GM12878 (cell line): Measurements from ENCODE around the gene PKN2. TPM values are rescaled to one million over a fixed set of nuclear protein-coding genes. Genes with fewer than 3 reads are reported as not detected.

ENCODE experiments used
- ATAC-seq: fragments of 200-7000 bp; cut with Tn5 transposase; 3 replicates; pipeline ENCODE4 v1.9.1; 2020; ENCODE audit warnings: mild to moderate bottlenecking, moderate library complexity
- BruUV-seq: library from RNA; stranded (reverse); fragments of 400-500 nt; replicated peaks from 2 replicates; lab custom pipeline; 2021; lab: Mats Ljungman, UMichigan
- CTCF ChIA-PET: fragments of 300-600 bp; sonication (Branson Sonifier 250); formaldehyde crosslinking; extraction: SDS; loops from one replicate; lab custom pipeline; 2021; ENCODE audit warnings: inconsistent platforms; lab: Yijun Ruan, JAX
- POLR2A ChIA-PET: fragments of 350-600 bp; formaldehyde crosslinking; extraction: SDS; loops from one replicate; lab custom pipeline; 2021; ENCODE audit warnings: inconsistent platforms; lab: Charles Lee
- RAD21 ChIA-PET: fragments of 300-600 bp; sonication (Branson Sonifier 250); formaldehyde crosslinking; loops from one replicate; lab custom pipeline; 2023; ENCODE audit warnings: antibody characterized with exemption; ENCODE audit not compliant: unreplicated experiment; lab: Charles Lee
- SMC1A ChIA-PET: fragments of 300-600 bp; sonication (Branson Sonifier 250); formaldehyde crosslinking; loops from one replicate; lab custom pipeline; 2023; ENCODE audit not compliant: unreplicated experiment, uncharacterized antibody; lab: Charles Lee
- DNase-seq: peaks from one replicate; pipeline ENCODE4 v3.0.0-alpha.2; 2011; ENCODE audit warnings: low read depth, low spot score
- FAIRE-seq: peaks from 3 replicates; lab custom pipeline; 2011; peaks lifted over from hg19 to GRCh38; lab: Jason Lieb, UNC
- H2AFZ ChIP-seq: 2 replicates; pipeline ENCODE4 v1.6.0; 2011; ENCODE audit warnings: low read depth, low read length, control low read depth; ENCODE audit not compliant: control insufficient read depth
- H3K27ac ChIP-seq: 2 replicates; pipeline ENCODE4 v1.5.1; 2011; ENCODE audit warnings: control low read depth; ENCODE audit not compliant: control insufficient read depth, insufficient read depth
- H3K27me3 ChIP-seq, 2 experiments: replicated peaks in 1 of 2; 2 replicates each; pipeline versions ENCODE4 v1.6.0 to v1.6.1; 2011; ENCODE audit warnings: low read length in 1 of 2; ENCODE audit not compliant: control insufficient read depth in 2 of 2, insufficient read depth in 2 of 2
- H3K36me3 ChIP-seq, 2 experiments: 2 replicates each; pipeline ENCODE4 v1.5.1; 2011; ENCODE audit warnings: low read length in 1 of 2; ENCODE audit not compliant: control insufficient read depth in 2 of 2, insufficient read depth in 2 of 2
- H3K4me1 ChIP-seq: 2 replicates; pipeline ENCODE4 v1.6.1; 2011; ENCODE audit warnings: mild to moderate bottlenecking, low read length, moderate library complexity, mixed read lengths; ENCODE audit not compliant: control insufficient read depth, insufficient read depth
- H3K4me2 ChIP-seq: 2 replicates; pipeline ENCODE4 v1.6.0; 2011; ENCODE audit warnings: control low read depth; ENCODE audit not compliant: control insufficient read depth, insufficient read depth
- H3K4me3 ChIP-seq: fragments of 200-600 bp; sonication (generic); 2 replicates; pipeline ENCODE4 v1.5.1; 2016
- H3K79me2 ChIP-seq: 2 replicates; pipeline ENCODE4 v1.6.0; 2011; ENCODE audit warnings: low read length; ENCODE audit not compliant: control insufficient read depth, insufficient read depth
- H3K9ac ChIP-seq: 2 replicates; pipeline ENCODE4 v1.8.0; 2011; ENCODE audit warnings: low read length, control low read depth, mixed read lengths; ENCODE audit not compliant: control insufficient read depth, insufficient read depth
- H3K9me3 ChIP-seq: replicated peaks from 3 replicates; pipeline ENCODE4 v1.5.1; 2011; ENCODE audit warnings: mild to moderate bottlenecking, low read length; ENCODE audit not compliant: control insufficient read depth, insufficient read depth
- H4K20me1 ChIP-seq: 2 replicates; pipeline ENCODE4 v1.6.0; 2011; ENCODE audit not compliant: control insufficient read depth, insufficient read depth
- CTCF ChIP-seq, 3 experiments: IDR thresholded peaks in 2 of 3; conservative IDR thresholded peaks in 1 of 3; 2 replicates each; pipeline ENCODE4 v1.5.1; 2011; ENCODE audit warnings: low read depth in 3 of 3, low read length in 3 of 3, mild to moderate bottlenecking in 3 of 3, control low read depth in 2 of 3, moderate library complexity in 2 of 3, inconsistent platforms in 1 of 3, mixed read lengths in 1 of 3; ENCODE audit not compliant: control insufficient read depth in 2 of 3, insufficient read depth in 1 of 3; ENCODE audit errors: extremely low read depth in 1 of 3
- FOS ChIP-seq: IDR thresholded peaks from 3 replicates; pipeline ENCODE4 v1.6.1; 2011; ENCODE audit warnings: borderline replicate concordance; ENCODE audit not compliant: insufficient read length; ENCODE audit errors: extremely low read depth
- FOXK2 ChIP-seq: fragments of 450-650 bp; IDR thresholded peaks from 2 replicates; pipeline ENCODE4 v1.6.1; 2017; ENCODE audit warnings: mild to moderate bottlenecking, moderate library complexity
- MEF2B ChIP-seq: fragments of 450-650 bp; IDR thresholded peaks from 2 replicates; pipeline ENCODE4 v1.6.1; 2018; ENCODE audit warnings: mild to moderate bottlenecking, moderate library complexity; ENCODE audit not compliant: partially characterized antibody, poor library complexity, severe bottlenecking
- POLR2AphosphoS2 ChIP-seq: IDR thresholded peaks from 2 replicates; pipeline ENCODE4 v1.6.1; 2011; ENCODE audit warnings: low read depth, mild to moderate bottlenecking, low read length, improper control_type of control experiment, moderate library complexity
- RBBP5 ChIP-seq: fragments of 200-600 bp; sonication (generic); conservative IDR thresholded peaks from 2 replicates; pipeline ENCODE4 v1.6.1; 2016
- SP1 ChIP-seq: IDR thresholded peaks from one replicate; pipeline ENCODE4 v1.6.1; 2011; ENCODE audit warnings: low read depth, low read length
- STAT1 ChIP-seq: fragments of 450-650 bp; conservative IDR thresholded peaks from 2 replicates; pipeline ENCODE4 v1.6.1; 2014; ENCODE audit warnings: antibody characterized with exemption, mild to moderate bottlenecking
- YBX1 ChIP-seq: fragments of 450-650 bp; IDR thresholded peaks from 2 replicates; pipeline ENCODE4 v1.6.1; 2016; ENCODE audit warnings: antibody characterized with exemption
- ZNF622 ChIP-seq: fragments of 450-650 bp; IDR thresholded peaks from 2 replicates; pipeline ENCODE4 v1.6.1; 2017; ENCODE audit warnings: mild to moderate bottlenecking, inconsistent platforms
- WGBS: methylation state at CpG from one replicate; pipeline ENCODE4 v1.1.6; 2016; ENCODE audit warnings: low lambda C conversion rate; ENCODE audit not compliant: insufficient replicate concordance, insufficient coverage; ENCODE audit errors: missing lambda C conversion rate; 5-methylcytosine and 5-hydroxymethylcytosine counted together
- in situ Hi-C: fragments of 300-500 bp; cut with MboI; formaldehyde crosslinking; loops from 9 replicates; pipeline ENCODE4 v1.14.3; 2018; ENCODE audit warnings: mixed read lengths
- intact Hi-C: fragments of 100-400 bp; cut with micrococcal nuclease; formaldehyde crosslinking; loops from one replicate; pipeline ENCODE4 v1.14.2; 2022; ENCODE audit not compliant: unreplicated experiment
- polyA plus RNA-seq, 11 experiments: library from polyadenylated mRNA; depleted of rRNA in 4 of 11; unstranded in 6 of 11; stranded (reverse) in 5 of 11; fragments of >200 nt; fragmentation: Nextera tagmentation in 4 of 11; fragmentation: Illumina TruSeq in 1 of 11; extraction: Ambion mirVana in 4 of 11; extraction: Trizol in 1 of 11; gene quantifications; 1 replicate in 1 of 11; 2 replicates in 10 of 11; pipeline versions ENCODE4 v1.2.1 to v1.2.3, GENCODE V29; 2011 to 2016; ENCODE audit warnings: inconsistent platforms in 2 of 11, missing spikeins in 2 of 11, low read depth in 1 of 11
- total RNA-seq, 4 experiments: library from RNA; depleted of rRNA in 3 of 4; stranded (reverse); fragments of >200 nt in 3 of 4; fragmentation: Illumina TruSeq in 1 of 4; extraction: Trizol in 1 of 4; gene quantifications; 2 replicates each; pipeline versions ENCODE4 v1.2.1 to v1.2.3, GENCODE V29; 2013 to 2021
- TF ChIP-seq, protein P1 (sequence below): fragments of 450-650 bp; IDR thresholded peaks from 2 replicates; pipeline ENCODE4 v1.6.1; 2016; ENCODE audit warnings: mild to moderate bottlenecking
- TF ChIP-seq, protein P2 (sequence below): fragments of 450-650 bp; formaldehyde crosslinking; IDR thresholded peaks from 2 replicates; pipeline ENCODE4 v1.4.0; 2020; ENCODE audit warnings: mild to moderate bottlenecking, moderate library complexity
- TF ChIP-seq, protein P3 (sequence below): fragments of 450-650 bp; IDR thresholded peaks from 2 replicates; pipeline ENCODE4 v1.6.1; 2017; ENCODE audit warnings: mild to moderate bottlenecking, moderate library complexity

Gene PKN2
- total and polyA plus RNA-seq, 10 of the 15 experiments (the other 5 are each of a cell fraction or from before 2014, with no cell fraction given) = 2.6 to 18.3 (median 12.9) TPM

- TF ChIP-seq, protein P1, sequence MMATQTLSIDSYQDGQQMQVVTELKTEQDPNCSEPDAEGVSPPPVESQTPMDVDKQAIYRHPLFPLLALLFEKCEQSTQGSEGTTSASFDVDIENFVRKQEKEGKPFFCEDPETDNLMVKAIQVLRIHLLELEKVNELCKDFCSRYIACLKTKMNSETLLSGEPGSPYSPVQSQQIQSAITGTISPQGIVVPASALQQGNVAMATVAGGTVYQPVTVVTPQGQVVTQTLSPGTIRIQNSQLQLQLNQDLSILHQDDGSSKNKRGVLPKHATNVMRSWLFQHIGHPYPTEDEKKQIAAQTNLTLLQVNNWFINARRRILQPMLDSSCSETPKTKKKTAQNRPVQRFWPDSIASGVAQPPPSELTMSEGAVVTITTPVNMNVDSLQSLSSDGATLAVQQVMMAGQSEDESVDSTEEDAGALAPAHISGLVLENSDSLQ = no peak
These were observed 49.5 kb upstream of the PKN2 start (continued) for GRCh38 chr1:88634538-88634937.

GRCh38 chr1:88640060-88640459, 44.0 kb upstream of the PKN2 start:
- no peak overlapping the region for H3K9ac ChIP-seq
- no peak for DNase-seq
- peaks cover 3% of the 10 kb centered on the region; the same call in 1 of the 3 replicates for H3K9me3 ChIP-seq
- no peak overlapping the region for H3K4me2 ChIP-seq
- H3K27ac ChIP-seq = no peak overlapping the region
- RAD21 ChIA-PET = no interaction called here
- in situ Hi-C loops = no loop called here
- intact Hi-C loops = no loop called here
- no peaks in the 10 kb centered on the region for H3K36me3 ChIP-seq
- no TSS peak for BruUV-seq
- no peaks in the 10 kb centered on the region for H3K27me3 ChIP-seq
- H3K4me3 ChIP-seq = no peak overlapping the region
- POLR2A ChIA-PET = no interaction called here
- WGBS = 37% methylated on average over 1 of the region's 1 CpG
- no peaks in the 10 kb centered on the region for H3K79me2 ChIP-seq
- ATAC-seq = no peak
- CTCF ChIA-PET = no interaction called here
- SMC1A ChIA-PET = no interaction called here
- H3K4me1 ChIP-seq = no peaks in the 10 kb centered on the region
- H2AFZ ChIP-seq = no peak overlapping the region
- FAIRE-seq = no peak
- H4K20me1 ChIP-seq = no peaks in the 10 kb centered on the region
- TF ChIP-seq SP1 (no peak), POLR2AphosphoS2 (no peak), CTCF (IDR thresholded peaks at IDR 0.05 in 2 of 3, conservative IDR thresholded peaks at IDR 0.05 in 1 of 3; ENCODE audit: control insufficient read depth in 2 of 3, extremely low read depth in 1 of 3, insufficient read depth in 1 of 3, low read depth in 3 of 3, low read length in 3 of 3) (no peak), STAT1 (no peak), YBX1 (no peak), FOS (no peak), ZNF622 (no peak), RBBP5 (no peak), FOXK2 (no peak), MEF2B (no peak)
- TF ChIP-seq, protein P2, sequence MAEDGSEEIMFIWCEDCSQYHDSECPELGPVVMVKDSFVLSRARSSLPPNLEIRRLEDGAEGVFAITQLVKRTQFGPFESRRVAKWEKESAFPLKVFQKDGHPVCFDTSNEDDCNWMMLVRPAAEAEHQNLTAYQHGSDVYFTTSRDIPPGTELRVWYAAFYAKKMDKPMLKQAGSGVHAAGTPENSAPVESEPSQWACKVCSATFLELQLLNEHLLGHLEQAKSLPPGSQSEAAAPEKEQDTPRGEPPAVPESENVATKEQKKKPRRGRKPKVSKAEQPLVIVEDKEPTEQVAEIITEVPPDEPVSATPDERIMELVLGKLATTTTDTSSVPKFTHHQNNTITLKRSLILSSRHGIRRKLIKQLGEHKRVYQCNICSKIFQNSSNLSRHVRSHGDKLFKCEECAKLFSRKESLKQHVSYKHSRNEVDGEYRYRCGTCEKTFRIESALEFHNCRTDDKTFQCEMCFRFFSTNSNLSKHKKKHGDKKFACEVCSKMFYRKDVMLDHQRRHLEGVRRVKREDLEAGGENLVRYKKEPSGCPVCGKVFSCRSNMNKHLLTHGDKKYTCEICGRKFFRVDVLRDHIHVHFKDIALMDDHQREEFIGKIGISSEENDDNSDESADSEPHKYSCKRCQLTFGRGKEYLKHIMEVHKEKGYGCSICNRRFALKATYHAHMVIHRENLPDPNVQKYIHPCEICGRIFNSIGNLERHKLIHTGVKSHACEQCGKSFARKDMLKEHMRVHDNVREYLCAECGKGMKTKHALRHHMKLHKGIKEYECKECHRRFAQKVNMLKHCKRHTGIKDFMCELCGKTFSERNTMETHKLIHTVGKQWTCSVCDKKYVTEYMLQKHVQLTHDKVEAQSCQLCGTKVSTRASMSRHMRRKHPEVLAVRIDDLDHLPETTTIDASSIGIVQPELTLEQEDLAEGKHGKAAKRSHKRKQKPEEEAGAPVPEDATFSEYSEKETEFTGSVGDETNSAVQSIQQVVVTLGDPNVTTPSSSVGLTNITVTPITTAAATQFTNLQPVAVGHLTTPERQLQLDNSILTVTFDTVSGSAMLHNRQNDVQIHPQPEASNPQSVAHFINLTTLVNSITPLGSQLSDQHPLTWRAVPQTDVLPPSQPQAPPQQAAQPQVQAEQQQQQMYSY (CRISPR knock-in tag) = no peak
- TF ChIP-seq, protein P3, sequence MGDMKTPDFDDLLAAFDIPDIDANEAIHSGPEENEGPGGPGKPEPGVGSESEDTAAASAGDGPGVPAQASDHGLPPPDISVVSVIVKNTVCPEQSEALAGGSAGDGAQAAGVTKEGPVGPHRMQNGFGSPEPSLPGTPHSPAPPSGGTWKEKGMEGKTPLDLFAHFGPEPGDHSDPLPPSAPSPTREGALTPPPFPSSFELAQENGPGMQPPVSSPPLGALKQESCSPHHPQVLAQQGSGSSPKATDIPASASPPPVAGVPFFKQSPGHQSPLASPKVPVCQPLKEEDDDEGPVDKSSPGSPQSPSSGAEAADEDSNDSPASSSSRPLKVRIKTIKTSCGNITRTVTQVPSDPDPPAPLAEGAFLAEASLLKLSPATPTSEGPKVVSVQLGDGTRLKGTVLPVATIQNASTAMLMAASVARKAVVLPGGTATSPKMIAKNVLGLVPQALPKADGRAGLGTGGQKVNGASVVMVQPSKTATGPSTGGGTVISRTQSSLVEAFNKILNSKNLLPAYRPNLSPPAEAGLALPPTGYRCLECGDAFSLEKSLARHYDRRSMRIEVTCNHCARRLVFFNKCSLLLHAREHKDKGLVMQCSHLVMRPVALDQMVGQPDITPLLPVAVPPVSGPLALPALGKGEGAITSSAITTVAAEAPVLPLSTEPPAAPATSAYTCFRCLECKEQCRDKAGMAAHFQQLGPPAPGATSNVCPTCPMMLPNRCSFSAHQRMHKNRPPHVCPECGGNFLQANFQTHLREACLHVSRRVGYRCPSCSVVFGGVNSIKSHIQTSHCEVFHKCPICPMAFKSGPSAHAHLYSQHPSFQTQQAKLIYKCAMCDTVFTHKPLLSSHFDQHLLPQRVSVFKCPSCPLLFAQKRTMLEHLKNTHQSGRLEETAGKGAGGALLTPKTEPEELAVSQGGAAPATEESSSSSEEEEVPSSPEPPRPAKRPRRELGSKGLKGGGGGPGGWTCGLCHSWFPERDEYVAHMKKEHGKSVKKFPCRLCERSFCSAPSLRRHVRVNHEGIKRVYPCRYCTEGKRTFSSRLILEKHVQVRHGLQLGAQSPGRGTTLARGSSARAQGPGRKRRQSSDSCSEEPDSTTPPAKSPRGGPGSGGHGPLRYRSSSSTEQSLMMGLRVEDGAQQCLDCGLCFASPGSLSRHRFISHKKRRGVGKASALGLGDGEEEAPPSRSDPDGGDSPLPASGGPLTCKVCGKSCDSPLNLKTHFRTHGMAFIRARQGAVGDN = no peak
